ENCODE results near the gene FIGN.

The FIGN gene

DNA sequence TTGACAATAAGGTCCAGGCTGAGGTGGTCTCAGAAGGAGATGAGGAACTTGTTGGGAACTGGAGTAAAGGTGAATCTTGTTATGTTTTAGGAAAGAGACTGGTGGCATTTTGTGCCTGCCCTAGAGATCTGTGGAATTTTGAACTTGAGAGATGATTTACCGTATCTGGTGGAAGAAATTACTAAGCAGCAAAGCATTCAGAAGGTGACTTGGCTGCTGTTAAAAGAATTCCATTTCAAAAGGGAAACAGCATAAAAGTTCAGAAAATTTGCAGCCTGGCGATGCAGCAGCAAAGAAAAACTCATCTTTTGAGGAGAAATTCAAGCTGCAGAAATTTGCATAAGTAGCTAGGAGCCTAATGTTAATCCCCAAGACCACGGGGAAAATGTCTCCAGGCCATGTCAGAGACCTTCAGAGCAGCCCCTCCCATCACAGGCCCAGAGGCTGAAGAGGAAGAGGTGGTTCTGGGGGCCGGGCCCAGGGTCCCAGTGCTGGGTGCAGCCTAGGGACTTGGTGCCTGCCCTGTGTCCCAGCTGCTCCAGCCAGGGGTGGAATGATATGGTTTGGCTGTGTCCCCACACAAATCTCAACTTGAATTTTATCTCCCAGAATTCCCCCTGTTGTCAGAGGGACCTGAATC, 73.5 kb downstream of the FIGN start:
- no peak for DNase-seq (ENCODE audit: low spot score)

DNA sequence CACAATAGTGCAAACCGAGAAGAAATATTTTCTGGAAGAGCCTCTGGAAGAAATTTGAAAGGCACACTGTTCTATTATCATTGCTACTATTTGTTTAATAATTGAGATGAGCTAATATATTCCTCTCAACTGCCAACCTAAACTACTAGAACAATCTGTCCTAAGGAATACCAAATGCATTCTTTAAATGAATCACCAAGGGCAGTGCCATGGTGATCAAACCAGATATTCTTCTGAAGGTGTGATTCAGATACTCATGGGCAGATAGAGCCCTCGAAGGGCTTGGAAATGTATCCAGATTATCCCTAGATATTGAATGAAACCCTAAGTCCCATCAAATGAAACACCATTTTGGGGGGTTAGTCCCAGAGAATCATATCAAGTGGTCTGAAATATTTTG, 76.6 kb downstream of the FIGN start:
- no peak for DNase-seq (ENCODE audit: low spot score)

DNA sequence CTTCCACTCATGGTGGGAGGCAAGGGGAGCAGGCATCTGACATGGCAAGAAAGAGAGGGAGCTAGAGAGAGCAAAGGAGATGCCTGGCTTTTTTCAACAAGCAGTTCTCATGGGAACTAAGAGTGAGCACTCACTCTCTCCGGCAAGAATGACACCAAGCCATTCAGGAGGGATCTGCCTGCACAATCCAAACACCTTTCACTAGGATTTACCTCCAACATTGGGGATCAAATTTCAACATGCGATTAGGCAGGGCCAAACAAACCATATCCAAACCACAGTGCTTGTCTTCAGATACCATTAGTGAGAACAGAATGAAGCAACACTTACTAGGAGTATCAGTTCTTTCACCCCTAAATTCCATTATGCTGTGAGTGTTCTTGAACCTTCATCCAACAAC, 77.3 kb downstream of the FIGN start:
- DNase-seq (ENCODE audit: low spot score) = no peak

DNA sequence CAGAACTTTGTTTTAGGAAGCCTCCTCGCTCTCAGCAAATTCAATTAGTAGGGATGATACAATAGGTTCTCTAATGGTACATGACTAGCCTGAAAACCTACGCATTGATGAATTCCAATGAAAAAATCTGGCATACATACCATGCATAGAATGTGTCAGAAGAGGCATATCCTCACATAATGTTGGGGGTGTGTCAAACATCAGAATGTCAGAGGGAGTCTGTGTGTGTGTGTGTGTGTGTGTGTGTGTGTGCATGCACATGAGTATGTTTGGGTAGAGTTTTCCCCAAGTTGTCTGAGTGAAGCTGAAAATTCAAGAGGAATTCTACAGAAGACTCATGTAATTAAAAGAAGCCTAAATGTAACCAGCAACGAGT, 78.5 kb downstream of the FIGN start:
- DNase-seq (ENCODE audit: low spot score) = no peak

DNA sequence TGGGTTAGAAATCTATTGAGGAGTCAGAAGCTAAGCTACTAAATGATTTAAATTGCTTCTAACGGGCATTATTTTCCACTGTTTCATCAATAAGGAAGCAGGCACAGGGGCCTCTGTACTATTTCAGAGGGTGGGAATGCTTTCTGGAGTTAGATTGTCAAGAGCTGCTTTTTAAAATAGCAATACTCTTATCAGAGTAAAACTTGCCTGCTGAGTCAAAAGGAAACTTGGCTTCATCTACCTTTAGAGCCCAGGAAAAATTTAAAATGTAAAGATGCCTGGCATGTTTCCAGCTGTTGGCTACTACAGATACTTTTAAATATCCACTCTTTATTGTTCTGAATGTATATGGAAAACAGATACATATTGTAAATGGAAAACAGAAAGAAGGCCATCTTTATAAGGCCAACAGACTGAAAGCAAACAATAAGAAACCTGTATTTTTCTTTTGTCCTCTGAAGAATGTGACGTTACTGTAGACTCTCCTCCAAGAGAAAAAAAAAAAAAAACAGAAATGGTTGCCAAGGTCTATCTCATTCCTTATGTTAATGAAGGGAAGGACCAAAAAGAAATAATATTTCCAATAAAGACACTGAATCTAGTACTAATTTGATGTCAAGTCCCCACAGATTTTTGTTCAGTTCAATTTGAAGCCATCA, 79.1 kb downstream of the FIGN start:
- DNase-seq (ENCODE audit: low spot score) = no peak

DNA sequence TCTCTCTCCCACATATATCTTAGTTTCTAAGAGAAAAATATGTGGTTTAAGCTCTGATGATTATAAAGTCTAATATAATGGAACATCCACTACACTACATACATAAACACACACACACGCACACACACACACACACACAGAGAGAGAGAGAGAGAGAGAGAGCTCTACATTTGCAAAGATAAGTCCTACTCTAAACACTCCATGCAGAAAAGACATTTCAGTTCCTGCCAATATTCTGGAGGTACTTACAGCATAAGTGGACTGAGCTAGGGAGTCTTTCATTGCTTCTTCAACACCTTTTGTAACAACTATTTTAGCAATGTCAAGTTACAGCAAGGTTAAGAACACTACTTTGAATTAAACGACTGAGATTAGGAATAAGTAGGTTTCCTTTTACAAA, 80.1 kb downstream of the FIGN start:
- no peak for DNase-seq (ENCODE audit: low spot score)

DNA sequence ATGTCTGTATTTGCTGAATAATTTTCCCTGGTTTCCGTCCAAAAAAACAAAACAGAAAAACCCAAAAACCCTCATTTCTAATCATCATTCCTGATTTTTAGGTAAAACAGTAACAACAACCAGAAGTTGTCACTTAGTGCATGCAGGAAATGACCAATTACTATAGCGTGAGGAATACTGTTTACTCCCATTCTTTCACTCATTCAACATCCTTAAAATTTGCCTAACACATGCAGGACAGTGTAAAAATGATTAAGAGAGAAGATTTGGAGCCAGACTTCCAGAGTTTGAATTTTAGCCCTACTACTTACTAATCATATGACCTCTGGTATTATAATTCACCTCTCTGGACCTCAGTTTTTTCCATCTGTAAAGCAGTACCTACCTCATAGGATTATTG, 83.1 kb downstream of the FIGN start:
- no peak for DNase-seq (ENCODE audit: low spot score)

DNA sequence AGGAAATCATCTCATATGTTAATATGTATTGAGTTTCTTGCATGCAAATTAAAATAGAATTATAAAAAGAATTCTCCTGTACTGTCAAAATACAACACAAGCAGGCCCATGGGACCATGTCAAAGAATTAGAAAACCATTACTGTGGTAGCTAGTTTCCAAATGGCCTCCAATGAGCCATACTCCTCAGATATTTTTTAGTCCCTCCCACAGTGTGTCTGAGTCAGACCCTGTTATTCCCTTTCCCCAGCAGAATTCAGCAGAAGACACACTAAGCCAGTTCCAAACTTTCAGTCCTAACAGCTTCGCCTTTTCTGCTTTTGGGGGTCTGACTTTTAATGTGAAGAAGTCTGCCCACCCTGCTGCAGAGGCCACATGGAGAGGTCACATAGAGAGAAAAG, 86.7 kb downstream of the FIGN start:
- no peak for DNase-seq (ENCODE audit: low spot score)

DNA sequence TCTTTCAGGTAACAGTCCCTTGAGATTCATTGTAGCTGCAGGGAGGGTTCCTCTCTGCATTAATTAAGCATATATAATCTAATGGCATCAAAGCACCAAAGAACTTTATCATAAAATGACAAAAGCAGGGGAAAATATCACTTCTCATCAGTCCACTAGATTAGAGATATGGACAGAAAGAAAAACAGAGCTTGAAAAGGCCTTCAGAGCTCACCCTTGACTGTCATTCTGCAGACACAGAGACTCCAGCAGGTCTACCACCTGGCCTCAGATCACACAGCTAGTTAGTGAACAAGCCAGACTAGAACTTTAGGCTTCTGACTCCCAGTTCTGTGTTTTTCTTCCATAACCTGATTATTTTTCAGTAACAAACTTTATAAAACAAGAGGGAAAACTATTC, 88.5 kb downstream of the FIGN start:
- no peak for DNase-seq (ENCODE audit: low spot score)

DNA sequence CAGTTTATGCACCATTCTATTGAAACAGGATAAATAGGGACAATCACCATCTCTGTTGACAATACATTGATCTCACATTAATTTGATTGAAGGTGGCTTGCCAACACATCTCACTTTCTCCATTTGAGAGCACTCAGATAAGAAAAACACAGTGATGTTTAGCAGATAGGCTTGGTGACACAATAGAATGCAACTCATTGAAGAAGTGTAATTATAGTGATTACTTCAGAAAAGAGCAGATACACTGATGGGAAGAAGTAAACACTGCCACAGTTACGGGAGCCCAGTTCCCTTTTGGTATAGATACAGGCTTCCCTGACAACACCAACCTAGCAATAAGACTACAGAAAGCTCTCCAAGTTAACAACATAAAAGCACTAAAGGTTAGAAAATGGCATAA, 89.1 kb downstream of the FIGN start:
- DNase-seq (ENCODE audit: low spot score) = no peak

DNA sequence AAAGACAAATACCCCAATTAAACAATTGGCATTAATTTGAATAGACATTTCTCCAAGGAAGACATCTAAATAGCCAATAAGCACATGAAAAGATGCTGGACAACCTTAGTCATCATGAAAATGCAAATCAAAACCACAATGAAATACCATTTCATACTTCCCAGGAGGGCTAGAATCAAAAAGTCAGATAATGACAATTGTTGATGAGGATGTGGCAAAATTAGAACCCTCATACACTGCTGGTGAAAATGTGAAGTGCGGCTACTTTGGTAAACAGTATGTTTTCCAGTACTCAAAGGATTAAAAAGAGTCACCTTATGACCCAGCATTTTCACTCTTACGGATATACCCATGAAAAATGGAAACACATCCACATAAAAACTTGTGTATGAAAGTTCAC, 91.6 kb downstream of the FIGN start:
- DNase-seq (ENCODE audit: low spot score) = no peak

DNA sequence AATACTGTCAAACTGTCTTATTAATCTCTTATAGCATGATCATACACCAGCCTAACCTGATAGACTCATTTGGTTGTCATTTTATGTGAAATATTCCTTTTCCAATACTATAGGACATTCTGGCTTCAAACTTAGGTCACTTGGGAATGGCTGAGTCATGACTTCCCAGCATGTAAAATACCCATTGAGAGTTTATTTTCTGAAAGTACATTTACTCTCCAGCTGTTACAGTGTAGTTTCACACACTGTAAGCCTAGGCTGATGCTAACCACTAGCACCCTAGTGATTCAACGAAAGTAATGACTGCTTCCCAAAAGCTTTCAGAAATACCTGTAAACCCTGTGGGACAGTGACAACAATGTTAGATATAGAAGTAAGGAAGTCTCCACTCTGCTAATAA, 93.8 kb downstream of the FIGN start:
- no peak for DNase-seq (ENCODE audit: low spot score)

DNA sequence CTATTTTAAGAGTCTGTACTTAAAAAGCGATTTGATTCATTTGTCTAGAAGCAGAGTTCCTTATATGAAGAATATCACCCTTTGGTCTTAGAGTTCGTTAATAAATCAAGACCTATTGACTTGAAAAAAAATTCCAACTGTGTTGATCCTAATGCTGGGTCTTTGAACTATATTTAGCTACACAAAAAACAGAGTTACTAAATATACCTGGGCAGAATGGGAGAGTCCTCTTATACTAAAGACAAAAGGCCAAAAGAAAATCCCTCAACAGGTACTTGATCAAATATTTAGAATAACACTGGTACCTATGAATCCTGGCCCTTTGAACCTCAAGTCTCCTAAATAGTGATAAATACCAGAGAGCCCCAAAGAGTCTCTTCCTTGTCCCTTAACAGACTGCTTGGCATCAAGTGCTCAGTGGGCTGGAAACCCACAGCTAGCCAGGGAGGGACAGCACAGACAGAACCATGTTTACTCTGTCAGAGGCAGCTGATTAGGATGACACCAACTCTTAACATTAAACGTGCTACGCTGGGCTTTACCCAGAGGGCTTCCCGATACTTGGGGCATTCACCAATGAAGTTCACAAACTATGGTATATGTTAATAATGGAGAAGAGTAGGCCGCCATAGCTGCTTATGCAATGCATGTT, 95.1 kb downstream of the FIGN start:
- no peak for DNase-seq (ENCODE audit: low spot score)

DNA sequence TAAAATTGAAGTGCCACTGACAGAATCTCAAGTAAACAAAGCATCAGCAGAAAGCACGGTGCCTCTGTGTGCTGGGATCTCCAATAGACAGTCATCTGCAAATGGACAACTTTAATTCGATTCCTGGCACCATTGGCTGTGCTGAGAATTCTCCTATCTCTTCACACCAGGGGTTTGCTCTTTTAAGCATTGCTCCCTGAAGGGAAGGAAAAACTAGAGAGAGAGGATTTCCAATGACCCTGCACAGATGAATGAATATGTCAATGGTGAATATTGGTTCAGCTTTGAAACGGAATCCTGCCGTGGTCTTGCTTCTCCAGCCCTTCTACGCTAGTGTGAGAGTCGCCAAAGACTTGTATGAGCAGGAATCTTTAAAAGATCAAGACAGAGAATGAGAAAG, 97.9 kb downstream of the FIGN start:
- DNase-seq (ENCODE audit: low spot score) = no peak

DNA sequence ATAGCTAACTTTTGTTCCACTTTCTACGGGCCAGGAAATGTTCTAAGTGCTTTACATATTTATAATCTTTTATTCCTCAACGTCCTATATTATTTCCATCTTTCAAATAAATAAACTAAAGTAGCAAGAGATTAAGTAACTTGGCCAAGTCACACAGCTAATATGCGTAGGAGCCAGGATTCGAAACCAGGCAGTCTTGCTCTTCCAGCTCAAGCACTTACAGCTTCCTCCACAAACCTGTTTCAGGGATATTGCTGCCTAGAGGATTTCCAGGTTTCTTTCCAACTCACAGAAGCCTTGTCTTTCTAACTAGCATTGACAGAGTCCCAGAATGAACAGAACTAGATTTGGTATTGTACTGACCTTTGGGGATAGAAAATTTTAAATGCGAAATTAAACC, 102.5 kb downstream of the FIGN start:
- no peak for DNase-seq (ENCODE audit: low spot score)

DNA sequence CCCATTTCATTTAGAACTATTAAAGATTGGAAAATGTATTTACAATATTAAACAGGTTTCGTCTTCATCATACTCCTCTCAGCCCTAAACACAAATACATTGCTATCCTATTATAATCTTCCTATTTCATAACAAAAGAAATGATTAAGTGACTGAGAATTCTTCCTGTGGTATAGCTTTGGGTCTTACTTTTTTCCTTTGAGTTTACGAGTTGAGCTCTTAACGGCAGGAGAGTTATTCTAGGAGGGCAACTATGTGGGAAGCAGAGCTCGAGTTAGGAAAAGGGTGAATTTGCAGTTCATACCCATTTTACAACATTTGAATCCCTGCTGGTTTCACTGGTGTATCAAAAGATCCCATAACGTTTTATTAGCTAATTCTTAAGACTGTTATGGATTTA, 105.0 kb downstream of the FIGN start:
- DNase-seq (ENCODE audit: low spot score) = no peak

DNA sequence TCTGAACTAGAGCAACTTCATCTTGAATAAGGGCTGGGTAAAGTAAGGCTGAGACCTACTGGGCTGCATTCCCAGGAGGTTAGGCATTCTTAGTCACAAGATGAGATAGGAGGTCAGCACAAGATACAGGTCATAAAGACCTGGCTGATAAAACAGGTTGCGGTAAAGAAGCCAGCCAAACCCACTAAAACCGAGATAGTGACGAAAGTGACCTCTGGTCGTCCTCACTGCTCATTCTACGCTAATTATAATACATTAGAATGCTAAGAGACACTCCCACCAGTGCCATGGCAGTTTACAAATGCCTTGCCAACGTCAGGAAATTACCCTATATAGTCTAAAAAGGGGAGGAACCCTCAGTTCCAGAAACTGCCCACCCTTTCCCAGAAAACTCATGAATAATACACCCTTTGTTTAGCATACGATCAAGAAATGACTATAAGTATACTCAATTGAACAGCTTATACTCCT, 109.1 kb downstream of the FIGN start:
- no peak for DNase-seq (ENCODE audit: low spot score)

DNA sequence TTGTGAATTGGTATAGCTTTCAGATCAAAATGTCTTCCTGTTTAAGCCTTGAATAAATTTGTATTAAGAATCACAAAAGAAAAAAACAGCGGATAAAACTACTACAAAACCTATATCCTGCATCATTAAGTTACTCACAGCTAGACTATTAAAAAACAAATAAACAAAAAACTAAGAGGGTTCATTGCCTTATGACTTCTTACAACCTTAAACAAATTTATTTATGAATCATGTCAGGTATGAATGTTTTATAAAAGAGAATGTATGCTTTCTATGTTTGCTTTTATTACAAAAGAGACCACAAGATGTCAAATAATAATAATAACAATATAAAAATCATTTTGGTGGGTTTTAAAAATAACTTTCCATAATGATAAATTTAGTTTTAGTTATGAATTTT, 109.6 kb downstream of the FIGN start:
- no peak for DNase-seq (ENCODE audit: low spot score)

DNA sequence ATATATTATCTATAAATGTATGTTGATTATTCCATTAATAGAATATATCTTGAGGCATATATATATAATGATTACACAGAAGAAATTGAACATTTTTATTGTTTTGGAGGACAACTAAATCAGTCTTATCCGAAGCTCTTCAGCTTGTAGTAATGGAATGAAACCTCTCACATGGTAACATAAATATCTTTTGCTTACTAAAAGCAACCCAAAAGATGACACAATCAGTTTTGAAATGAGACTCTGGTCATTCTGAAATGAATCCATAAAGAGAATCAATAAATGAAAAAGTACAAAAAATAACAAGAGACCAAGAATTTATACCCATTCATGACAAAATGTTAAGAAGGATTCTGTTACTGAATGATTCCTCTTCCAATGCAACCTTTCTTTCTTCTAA, 110.2 kb downstream of the FIGN start:
- no peak for DNase-seq (ENCODE audit: low spot score)

DNA sequence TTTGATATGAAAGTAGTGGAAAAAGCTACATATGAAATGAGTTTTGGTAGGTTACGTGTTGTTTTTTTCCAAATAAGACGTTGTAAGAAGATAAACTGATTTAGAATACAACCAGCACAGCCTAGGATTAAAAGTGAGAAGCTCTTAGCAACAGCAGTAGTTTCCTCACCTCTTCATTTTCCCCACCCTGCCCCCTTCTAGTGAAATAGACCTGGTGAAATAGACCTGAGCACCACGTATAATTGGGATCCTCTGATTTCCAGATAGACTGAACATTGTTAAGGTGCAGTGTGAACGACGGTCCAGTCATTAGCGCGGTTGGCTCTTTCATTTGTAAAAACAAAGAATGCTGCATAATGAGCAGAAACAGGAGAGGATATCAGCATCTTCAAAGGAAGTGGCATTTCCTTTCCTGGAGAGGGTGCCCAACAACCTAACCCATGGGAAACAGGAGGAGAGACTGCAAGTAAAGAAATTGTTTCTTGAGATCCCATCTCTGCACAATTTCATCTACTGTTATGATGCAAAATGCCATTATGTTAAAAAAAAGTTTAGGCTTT, 114.3 kb downstream of the FIGN start:
- no peak for DNase-seq (ENCODE audit: low spot score)

DNA sequence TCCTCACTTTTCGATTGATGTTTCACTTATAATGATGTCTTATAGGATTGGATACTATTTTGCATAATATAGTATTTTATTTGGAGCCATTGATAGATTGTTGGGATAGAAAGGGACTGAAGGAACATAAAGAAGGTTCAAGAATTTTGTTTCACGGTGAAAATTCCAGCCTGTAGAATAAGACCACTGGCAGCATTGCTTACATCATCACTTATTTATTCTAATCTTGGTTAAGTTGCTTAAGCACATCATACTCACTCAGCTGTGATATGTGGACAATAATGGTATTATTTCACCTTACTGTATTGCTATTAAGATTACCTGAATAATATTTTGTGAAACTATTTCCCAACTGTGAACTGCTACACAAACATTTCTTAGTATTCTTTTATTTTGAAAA, 118.3 kb downstream of the FIGN start:
- no peak for DNase-seq (ENCODE audit: low spot score)

DNA sequence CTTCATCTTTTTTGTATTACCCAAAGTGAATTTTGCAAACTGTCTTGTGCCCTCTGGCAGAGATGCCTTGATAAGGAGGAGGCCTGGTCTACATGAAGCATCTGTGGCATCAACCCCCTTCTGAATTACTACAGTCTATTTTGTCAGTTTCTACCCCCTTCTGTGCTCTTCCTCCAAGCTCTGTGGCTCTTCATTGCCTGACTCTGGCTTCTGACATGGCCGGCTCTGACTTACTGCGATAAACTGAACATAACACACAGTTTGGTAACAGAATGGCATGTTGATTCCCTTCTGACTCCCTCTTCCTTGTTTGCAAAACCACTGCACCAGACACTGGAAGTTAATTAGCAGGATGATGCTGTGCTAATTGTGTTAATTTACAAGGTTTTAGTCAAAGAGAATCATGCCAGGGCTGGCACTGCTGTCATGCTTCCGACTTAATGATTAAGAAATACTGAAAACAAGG, 122.5 kb downstream of the FIGN start:
- DNase-seq (ENCODE audit: low spot score) = no peak

DNA sequence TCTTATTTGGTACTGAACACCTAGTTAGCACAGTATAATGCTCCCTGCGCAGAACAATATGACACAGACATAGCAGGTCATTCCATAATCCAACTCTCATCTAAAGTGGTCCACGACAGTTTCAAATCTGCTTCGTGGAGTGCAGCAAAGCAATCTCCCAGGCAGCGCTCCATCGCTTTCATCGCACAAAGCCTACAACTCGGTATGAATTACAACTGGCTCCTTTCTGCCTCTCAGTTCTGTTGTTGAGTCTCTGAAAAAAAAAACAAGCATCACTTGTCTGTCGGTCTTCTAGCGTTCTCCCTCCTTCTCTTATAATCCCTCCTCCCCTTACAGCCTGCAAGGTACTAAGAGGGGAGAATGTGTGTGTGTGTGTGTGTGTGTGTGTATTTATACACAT, 123.5 kb downstream of the FIGN start:
- DNase-seq (ENCODE audit: low spot score) = no peak
